HG03571 (cell line): Measurements from ENCODE around the gene TRIM16.
"Not testable (repeated sequence)": the region's sequence is repeated elsewhere in the genome, so short reads cannot be mapped to it uniquely, and the experiment has no call there.

Experiments
- ATAC-seq: cut with Tn5 transposase; IDR thresholded peaks from one replicate; pipeline ENCODE4 v1.9.1; 2021; ENCODE audit not compliant: unreplicated experiment

The TRIM16 gene

DNA sequence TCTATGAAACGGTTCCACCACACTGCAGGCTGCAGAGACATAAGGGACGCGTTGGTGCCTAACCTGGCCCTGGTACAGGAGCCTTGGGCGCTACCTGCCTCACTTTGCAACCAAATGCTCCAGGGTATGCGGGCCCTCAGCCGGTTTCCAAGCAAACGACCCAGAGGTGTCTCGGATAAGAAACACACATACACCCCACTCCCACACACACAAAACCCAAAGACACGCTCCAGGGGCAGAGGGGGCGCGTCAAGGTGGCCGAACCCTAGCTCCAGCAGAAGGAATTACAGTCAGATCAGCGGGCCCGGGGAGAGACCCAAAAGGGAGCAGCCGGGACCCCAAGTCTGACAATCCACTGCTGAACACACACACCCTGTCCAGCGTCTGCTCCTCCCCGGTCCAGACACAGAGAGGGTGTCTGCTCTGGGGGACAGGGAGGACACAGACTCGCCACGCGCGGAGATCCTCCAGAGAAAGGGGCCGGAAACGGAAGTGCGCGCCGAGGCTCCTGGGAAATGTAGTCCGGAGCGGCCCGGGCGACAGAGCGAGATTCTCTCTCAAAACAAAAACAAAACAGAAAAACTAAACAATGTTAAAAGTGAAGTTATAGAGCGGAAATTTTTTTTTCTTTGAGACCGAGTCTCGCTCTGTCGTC, at the start of gene TRIM16:
TRIM16 (minus strand) TSS at position 488 of the 655 bp plus-strand sequence. CDS start 32,702 bp downstream, outside the sequence.
- peak; percentile 80 for ATAC-seq

DNA sequence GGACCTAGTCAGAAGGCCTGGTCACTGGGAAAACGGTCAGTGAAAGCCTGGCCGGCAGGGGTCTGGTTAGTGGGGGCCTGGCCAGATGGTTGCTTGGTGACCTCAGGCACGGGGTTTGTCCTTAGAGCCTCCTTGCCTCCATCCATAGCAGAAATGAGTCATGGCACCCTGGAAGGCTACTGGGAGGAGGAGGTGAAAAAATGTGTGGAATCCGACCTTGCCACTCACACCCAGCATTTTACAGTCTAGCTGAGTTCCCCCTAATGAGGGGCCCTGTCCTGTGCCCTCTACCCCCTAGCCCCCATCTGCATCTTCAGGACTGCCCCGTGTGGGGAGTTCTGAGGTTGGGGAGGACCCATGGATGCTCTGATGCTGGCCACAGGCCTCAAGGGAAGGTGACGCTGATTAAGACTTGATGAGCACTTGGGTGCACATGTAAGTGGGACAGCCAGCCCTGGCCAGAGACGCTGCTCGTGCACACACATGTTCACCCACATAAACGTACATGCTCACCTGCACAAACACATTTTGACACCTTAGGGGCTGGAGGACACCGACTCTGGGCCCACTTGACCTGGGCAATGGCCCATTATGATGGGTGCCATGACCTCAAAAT, 49.2 kb upstream of the TRIM16 start:
- ATAC-seq, result not testable (repeated sequence)

DNA sequence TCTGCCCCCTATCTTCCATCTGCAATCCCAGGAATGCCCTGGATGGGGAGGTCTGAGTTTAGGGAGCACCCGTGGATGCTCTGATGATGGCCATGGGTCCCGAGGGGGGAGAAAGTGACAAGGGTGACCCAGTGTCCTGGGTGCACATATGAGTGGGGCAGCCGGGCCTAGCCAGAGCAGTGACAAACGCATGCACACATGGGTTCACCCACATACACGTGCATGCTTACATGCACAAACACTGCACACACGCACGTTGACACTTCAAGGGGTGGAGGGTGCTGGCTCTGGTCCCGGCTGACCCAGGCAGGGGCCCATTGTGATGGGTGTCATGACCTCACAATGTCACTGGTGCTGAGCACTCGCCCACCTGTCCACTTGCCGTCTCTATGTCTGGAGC, 47.8 kb upstream of the TRIM16 start, which contains the start of gene TBC1D26:
TBC1D26 (plus strand) TSS at position 384 of the 400 bp plus-strand sequence. CDS start 3,066 bp downstream, outside the sequence.
- ATAC-seq, result not testable (repeated sequence)

DNA sequence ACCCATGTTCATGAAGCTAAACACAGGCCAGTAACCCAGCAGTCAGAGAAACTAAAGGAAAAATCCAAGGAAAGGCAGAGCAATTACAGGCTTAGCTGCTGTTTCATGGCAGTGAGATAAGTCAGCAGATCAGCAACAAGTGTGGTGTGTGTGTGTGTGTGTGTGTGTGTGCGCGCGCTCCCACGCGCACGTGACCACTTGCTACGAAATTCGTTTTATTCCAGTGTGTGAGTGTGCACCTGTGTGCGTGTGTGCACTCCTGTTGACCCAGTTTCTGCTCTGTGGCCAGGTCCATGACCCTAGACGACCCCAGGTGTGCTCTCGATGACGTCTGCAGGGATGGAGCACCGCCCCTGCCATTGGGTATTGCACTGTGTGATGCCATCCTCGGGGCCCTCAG, 46.4 kb upstream of the TRIM16 start:
- not testable (repeated sequence) for ATAC-seq

DNA sequence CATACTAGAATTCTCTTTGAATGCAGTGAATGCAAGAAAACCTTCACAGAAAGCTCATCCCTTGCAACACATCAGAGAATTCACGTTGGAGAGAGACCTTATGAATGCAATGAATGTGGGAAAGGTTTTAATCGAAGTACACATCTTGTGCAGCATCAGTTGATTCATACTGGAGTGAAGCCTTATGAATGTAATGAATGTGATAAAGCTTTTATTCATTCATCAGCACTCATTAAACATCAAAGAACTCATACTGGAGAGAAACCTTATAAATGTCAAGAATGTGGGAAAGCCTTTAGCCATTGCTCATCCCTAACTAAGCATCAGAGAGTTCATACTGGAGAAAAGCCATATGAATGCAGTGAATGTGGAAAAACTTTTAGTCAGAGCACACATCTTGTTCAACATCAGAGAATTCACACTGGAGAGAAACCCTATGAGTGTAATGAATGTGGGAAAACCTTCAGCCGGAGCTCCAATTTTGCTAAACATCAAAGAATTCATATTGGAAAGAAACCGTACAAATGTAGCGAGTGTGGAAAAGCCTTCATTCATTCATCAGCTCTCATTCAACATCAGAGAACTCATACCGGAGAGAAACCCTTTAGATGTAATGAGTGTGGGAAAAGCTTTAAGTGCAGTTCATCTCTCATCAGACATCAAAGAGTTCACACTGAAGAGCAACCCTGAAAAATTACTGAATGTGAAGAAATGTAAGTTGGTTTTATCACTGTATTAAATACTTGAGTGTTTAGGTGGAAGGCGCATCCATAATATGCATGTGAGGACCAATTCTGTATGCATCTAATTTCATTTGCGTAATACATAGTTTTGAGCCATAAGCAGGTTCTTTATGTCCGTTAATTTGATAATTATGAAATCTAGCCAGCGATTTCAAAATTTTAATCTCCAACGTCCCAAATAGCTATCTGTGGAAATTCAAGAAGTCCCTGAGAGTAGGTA, 32.8 kb upstream of the TRIM16 start:
- ATAC-seq, result not testable (repeated sequence)

DNA sequence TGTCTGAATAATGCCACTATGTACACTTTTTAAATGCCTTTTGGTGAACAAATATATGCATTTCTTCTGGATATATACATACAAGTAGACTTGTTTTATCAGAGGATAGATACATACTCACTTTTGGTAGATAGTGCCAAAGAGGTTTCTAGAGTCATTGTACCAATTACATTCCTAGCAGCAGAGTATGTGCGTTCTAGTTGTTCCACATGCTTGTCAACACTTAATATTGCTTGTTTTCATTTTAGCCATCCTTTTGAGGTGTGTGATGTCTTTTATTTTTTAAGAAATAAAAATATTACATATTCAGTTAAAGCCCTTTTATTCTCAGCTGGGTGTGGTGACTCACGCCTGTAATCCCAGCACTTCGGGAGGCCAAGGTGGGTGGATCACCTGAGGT, 24.8 kb upstream of the TRIM16 start:
- not testable (repeated sequence) for ATAC-seq

DNA sequence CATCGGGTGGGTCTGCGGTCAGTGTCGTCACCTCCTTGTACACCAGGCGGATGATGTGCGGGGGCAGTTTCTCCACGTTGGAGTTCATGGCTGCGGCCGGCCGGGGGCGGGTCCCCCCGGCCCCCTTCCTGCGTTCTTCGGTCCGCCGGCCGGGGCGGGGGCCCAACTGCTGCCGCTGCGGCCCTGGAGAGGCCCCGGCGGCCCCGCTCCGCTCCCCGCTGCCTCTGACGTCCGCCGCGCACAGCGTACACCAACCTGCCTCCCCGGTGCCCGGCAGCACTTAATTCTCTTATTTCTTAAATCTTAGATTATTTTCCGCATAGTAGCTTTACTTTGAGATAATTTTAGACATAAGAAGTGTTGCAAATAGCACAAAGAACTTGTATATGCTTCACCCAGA, 20.7 kb upstream of the TRIM16 start:
- not testable (repeated sequence) for ATAC-seq

DNA sequence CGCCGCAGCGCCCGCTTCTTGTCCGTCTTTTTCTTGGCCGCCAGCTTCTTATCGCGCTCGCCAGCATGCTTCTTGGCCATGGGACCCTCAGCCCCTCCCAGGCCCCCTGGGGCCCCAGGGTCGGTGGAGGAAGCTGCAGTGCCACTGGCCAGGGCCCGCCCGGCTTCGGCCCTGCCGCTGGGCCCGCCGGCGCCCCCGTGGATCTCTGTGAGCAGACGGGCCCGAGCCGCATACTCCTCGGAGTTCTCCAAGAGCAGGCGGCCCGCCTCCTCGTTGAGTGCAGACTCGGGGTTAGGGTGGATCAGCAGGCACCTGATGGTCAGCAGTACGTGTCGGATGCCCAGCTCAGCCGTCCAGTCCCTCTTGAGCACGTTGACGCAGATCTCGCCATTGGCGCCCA, 20.1 kb upstream of the TRIM16 start:
- ATAC-seq, result not testable (repeated sequence)

DNA sequence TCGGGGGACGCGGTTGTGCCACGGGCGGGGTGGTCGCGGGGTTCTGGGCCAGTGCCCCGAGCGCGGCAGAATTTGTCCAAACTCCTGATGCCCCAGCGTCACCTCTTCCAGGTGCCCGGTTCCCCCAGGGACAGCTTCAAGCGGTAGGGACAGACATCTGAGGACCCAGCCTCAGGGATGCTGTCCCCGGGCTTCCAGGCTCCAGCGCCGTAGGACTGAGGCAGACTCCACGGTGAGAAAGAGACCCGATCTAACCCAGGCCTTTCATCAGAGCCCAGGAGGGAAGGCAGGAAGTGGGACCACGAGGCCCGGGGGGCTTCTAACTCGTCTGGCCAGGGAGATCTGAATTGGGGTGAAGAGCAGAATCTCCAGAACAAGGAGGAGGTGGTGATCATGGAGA, 15.8 kb upstream of the TRIM16 start:
- not testable (repeated sequence) for ATAC-seq

DNA sequence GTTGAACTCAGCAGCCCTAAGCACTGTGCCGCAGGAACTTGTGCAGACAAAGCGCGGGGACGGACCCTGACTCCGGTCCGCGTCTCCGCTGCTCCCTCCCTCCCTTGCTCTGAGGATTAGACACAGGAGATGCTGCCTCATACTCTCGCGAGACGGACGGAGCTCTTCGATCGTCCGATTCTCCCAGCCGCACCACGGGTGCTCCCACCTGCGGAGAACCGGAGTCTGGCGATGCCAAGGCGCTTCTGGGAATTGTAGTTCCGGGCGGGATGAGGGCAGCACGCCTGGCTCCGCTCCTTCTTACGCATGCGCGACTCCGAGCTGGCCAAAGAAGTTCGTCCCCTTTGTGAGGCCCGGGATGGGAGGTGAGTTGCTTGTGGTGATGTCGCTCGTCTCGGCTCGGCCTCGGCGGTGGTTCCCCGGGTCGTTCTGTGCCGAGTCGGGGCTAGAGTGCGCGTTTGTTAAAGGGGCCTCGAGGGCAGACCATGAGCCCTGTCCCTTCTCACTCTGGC, 15.4 kb upstream of the TRIM16 start, which contains the start of gene ZNF286A:
ZNF286A (plus strand) TSS at position 340 of the 512 bp plus-strand sequence. CDS start 578 bp downstream, outside the sequence.
- ATAC-seq, result peak; percentile 99

DNA sequence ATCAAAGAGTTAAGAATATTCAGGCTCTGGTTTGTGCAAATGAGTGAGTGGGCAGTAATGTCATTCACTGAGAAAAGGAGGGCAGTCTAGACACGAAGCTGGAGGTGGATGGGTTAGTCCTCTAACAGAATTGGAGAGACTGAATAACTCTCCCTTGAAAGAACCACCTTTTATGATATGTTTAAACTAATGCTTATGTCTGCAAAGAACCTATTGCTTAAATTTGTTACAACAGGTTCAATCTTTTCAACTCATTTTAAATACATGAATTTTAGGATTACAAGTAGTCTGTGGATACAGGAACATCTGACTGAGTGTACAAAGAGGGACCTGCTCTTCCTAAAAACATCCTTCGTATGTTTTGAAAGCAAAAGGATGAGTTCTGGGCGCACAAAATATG, 14.9 kb upstream of the TRIM16 start:
- ATAC-seq, result not testable (repeated sequence)

DNA sequence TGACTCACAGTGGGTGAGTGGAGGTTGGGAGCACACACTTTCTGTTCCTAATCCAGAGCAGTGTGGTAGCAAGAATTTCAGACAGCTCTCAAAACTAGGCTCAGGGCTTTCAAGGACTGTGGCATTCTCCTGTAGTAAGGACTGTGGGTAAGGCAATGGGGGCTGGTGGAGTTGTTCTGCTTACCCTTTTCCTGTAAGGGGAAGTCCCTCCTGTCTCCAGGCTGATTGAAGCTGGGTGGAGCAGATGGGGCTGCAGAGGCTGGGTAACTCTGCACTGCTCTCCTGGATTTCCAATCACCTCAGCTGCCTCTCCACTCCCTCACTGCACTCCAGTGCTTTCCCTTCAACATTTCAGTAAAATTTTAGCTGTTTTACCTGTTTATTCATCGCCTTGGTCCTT, 3.4 kb upstream of the TRIM16 start:
- ATAC-seq, result not testable (repeated sequence)

DNA sequence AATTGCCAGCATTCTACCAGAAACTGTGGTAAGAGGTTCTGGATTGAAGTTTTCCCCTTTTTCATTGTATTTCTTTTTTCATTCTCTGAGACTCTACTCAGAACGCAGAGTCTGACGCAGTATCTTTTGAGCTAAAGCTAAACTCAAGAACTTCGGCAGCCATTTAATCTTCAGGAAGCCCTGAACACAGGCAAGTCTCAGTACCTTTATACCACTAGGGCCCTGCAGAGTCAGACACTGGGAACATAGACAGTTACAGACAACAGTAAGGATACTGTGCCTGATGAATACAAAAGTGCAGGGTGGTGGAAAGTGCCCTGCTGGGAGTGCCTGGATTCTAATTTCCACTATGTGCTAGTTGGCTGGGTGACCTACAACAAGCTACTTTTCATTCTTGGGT, 976 bp downstream of the TRIM16 start:
- ATAC-seq, result not testable (repeated sequence)

DNA sequence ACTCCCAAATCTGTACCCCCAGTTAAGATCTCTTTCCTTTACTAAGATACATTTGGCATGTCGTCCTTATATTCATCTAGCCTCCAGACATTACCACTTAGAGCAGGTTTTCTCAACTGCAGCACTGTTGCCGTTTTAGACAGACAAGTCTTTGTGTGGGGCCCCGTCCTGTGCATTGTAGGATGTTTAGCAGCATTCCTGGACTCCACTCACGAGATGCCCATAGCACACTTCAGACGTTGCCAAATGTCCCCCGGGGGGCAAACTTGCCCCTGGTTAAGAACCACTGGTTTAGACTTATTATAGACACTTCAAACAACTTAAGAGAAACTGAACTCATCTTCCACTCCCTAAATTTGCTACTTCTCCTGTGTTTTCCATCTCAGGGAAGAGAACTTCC, 8.1 kb downstream of the TRIM16 start:
- ATAC-seq, result not testable (repeated sequence)

DNA sequence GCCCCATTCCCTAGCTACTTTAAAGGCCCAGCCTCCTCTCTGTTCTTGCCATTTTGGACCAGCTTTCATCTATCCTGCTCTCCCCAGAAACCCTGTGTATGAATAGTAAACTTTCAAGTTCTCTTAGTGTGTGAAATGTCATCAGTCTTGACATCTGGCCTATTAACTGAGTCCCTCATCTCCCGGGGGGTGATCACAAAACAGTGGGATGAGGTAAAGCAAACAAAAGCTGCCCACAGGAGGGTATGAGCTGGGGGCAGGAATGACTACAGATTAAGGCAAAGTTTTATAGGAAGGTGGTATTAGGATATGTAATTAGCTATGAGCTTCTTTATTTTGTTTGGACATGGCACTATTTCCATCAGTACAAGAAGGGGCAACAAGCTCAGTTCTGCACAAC, 9.5 kb downstream of the TRIM16 start:
- not testable (repeated sequence) for ATAC-seq

DNA sequence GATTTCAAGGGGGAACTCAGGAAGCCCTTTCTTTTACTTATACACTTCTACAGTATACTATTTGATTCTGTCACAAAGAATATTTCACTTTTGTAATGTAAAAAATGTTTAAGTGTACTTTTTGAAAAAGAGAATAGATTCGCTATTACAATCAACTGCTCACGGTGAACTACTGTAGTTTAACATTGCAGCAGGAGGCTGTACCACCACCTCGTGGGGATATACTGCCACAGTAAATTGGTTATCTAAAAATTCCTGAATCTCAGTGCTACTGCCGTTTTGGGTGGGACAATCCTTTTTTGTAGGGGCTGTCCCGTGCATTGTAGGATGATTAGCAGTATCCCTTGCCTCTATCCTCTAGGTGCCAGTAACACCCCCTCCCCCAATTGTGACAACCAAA, 14.6 kb downstream of the TRIM16 start:
- ATAC-seq, result not testable (repeated sequence)

DNA sequence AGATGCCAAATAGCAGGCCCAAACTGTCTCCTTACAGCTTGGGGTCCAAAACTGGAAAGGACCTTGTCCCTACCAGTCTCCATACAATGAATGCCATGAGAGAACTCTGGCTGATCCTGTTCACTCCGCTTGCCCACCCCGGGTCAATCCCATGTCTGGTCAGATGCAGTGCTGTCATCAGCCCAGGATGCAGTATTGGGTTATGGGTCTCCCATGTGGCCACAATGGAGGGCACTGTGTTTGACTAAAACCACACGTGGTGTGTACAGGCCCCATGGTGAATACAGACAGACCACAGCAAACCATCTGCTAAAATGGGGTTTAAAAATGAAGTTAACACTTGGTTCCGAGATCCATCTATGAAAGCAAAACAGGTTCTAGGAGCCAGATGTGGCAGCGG, 20.4 kb downstream of the TRIM16 start:
- no peak for ATAC-seq

DNA sequence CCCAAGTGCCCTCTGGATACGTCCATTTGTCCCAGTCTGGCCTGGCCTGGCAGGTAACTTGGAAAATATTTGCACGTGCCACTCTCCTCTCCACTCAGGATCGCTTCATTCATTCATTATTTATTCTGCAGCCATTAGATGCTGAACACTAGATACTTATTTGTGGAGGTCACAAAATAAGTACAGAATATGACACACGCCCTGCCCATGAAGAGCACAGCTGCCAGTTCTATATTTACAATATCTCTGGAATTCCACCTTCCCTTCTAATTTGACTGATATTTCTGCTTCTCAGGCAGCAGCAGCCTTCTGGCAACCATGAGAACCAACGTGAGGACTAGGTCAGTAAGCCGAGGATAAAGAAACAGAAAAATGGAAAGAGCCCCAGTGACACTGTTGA, 20.9 kb downstream of the TRIM16 start:
- no peak for ATAC-seq

DNA sequence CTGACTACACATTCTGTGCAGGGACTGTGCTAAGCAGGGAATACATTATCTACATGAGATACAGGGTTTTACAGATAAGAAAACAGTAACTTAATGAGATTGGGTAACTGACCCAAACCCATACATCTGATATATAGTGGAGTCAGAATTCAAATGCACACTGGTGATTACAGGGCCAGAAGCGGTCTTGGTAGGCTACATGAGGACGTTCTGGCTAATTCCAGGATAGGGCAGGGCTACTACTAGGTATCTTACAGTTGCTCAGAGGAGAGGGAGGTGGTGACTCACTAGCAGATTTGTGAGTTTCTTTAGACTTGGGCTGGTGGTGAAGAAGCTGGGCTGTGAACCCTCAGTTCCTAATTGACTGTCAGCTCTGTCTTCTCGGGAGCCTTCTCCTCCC, 21.4 kb downstream of the TRIM16 start:
- no peak for ATAC-seq

DNA sequence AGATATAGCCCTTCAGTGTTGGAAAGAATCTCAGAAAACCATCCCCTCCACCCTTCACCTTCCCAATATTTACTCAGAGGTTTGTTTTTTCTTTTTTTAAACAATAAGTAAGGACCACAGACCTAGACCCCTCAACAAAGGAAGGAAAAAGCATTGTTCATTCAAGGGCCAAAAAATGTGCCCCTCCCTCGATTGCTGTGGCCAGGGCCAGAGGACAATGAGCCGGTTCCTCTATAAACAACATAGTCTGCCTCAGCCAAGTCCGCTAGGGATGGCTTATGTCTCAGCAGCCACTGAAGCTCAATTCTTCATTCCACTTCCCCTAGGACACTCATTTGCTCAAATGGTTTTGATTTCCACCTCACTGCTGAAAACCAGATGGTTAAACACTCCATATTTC, 24.0 kb downstream of the TRIM16 start:
- no peak for ATAC-seq

DNA sequence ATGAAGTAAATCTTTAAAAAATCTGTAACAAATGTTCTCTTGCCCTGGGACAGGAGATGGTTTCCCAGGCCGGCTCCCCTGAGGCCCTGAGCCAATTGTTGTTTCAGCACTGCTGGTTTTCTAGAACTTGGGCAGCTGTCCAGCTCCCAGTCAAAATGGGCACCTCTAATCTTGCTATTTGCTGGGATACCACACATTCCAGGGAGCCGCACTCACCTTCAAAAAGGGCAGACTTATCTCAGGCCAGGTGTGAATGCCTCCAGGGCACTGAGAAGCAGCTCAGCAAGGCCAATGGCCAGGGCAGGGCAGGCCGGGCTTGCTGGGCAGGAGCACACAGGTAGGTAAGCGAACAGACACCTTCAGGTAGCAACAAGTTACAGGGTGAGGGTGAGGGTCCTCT, 24.4 kb downstream of the TRIM16 start:
- no peak for ATAC-seq
